HG03460 (cell line): Measurements from ENCODE around the gene ESPL1.

Source experiments
- ATAC-seq: cut with Tn5 transposase; IDR thresholded peaks from one replicate; pipeline ENCODE4 v1.9.1; 2021; ENCODE audit not compliant: unreplicated experiment

The ESPL1 gene

DNA sequence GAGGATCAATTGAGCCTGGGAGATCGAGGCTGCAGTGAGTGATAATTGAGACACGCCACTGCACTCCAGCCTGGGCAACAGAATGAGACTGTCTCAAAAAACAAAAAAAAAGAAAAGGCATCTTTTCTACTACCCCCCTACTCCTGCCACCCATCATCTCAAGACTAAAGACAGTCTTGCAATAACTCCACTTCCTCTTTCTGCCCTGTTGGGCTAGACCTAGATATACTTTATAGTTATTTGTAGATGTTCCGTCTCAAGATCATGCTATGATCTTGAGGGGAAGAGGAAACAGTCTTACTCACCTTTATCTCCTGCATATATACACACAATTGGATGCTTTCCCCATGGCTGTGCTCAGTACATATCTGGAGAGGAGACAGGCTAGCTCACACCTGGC lies 12.1 kb upstream of the ESPL1 start:
- ATAC-seq = no peak

GRCh38 chr12:53258541-53259539 lies 9.3 kb upstream of the ESPL1 start:
- no peak for ATAC-seq

DNA sequence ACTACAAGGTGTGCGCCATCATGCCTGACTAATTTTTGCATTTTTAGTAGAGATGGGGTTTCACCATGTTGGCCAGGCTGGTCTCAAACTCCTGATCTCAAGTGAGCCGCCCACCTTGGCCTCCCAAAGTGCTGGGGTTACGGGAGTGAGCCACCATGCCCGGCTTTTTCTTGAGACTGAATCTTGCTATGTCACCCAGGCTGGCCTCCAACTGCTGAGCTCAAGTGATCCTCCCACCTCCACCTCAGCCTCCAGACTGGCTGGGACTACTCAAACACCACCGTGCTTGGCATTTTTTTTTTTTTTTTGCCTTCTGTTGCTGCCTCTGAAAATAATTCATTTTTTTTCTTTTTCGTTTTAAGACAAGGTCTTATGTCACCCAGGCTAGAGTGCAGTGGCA lies 8.2 kb upstream of the ESPL1 start:
- ATAC-seq = no peak

DNA sequence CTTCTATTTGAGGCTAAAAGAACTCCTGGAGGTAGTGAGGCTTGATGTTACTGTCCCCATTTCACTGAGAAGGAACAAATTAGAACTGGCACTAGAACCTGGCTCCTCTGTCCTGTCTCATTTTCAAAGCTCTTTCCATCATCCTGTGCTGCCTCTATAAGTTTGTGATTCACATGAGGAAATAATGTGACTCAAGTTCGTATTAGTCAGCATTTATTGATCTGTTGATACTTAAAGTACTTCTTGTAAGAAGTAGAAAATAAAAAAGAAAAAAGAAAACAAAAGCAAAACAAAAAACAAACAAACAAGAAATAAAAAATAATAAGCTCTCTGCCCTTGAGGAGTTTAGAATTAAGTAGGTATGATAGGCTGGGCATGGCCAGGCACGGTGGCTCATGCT lies 2.3 kb upstream of the ESPL1 start:
- ATAC-seq = no peak

DNA sequence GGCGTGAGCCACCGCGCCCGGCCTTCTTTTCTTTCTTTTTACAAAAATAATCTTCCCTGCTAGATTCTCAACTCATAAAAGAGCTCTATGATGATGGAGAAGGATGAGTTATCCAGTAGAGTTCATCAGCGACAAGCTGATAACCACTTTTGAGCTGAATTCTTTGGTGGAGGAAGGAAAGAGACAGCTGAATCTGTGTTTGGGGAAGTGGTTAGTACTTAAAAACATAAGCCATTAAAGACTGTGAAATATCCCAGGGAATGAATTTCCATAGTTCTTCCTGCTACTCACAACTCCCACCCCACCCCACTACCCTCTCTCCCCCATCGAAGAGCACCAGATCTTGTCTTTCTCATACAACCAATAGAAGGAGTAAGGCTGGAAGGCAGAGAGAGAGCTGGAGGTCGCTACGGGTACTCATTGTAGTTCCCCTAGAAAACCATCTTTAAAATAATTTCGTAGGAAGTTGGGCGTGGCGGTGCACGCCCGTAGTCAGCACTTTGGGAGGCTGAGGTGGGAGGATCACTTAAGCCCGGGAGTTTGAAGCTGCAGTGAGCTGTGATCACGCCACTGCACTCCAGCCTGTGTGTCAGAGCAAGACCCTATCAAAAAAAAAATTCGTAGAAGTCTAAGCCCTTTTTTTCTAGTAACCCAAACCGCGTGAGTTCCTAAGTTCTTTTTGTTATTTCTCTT lies 647 bp upstream of the ESPL1 start:
- peak; percentile 11 for ATAC-seq

- ATAC-seq = peak; percentile 5
These were observed 797 bp downstream of the ESPL1 start for GRCh38 chr12:53268630-53269562.

GRCh38 chr12:53274445-53274844 lies 6.3 kb downstream of the ESPL1 start:
- no peak for ATAC-seq

GRCh38 chr12:53276511-53276910 lies 8.4 kb downstream of the ESPL1 start:
- ATAC-seq = no peak

DNA sequence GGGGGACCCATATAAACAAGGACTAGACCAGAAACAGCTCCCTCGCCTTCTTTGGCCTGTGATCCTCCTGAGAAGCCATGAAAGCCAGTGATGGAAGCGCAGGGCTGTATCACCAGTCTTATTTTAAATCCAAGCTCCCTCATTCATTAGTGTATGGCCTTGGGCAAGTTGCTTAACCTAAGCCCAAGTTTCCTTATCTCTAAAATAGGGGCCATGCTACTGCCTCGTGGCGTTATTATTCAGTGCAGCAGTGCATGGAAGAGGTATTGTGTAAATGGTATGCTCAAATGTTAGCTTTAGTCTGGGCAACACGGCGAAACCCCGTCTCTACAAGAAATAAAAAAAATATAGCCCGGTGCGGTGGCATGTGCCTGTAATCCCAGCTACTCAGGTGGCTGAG lies 9.9 kb downstream of the ESPL1 start:
- ATAC-seq = no peak

DNA sequence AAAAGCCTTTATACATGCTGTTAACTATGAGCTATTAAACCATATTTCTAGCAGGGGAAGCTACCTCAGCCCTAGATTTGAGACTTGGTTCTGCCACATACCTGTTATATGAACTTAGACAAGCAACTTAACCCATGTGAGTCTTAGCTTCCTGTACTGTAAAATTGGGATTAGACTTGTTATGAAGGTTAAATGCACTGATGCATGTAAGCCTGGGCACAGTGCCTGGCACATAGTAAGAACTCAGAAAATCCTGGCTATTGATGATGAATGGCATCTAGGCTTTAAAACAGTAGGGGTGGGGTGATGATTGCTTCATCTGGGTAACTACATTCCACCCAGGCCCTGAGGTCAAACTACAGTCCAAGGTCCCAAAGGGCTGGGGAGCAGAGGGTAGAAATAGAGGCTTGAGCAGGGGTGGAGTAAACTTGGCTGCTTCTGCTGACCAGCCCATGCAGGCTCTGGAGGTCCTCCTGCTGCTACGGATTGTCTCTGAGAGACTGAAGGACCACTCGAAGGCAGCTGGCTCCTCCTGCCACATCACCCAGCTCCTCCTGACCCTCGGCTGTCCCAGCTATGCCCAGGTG lies 11.3 kb downstream of the ESPL1 start:
- ATAC-seq = no peak

DNA sequence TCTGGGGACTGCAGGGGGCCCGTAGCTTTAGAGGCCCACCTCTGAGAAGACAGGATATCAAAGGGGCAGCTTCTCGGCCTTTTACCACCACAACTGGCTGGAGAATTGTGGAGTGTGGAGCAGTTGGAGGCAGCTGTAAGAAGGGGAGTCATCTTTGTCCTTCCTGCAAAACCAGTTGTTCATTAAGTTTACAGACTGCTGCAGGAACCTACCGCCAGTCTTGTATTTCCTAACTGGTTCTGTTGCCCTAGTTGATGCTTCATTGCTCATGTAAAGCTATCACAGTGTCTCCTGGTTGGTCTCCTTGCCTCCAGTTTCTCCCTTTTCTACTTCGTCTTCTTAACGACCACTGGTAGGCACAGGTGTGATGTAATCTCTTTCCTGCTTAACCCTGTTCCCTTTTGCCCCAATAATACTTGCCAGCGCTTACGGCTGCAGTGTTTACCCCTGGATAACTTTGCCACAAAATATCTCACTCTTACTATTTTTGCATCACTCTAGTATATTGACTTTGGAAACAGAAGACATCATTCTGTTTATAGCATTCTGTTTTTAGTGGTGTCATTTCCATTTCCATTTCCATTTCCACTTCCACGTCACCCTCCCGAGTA lies 11.9 kb downstream of the ESPL1 start:
- ATAC-seq = no peak

- no peak for ATAC-seq
These were observed 18.3 kb downstream of the ESPL1 start for GRCh38 chr12:53286448-53286847.

DNA sequence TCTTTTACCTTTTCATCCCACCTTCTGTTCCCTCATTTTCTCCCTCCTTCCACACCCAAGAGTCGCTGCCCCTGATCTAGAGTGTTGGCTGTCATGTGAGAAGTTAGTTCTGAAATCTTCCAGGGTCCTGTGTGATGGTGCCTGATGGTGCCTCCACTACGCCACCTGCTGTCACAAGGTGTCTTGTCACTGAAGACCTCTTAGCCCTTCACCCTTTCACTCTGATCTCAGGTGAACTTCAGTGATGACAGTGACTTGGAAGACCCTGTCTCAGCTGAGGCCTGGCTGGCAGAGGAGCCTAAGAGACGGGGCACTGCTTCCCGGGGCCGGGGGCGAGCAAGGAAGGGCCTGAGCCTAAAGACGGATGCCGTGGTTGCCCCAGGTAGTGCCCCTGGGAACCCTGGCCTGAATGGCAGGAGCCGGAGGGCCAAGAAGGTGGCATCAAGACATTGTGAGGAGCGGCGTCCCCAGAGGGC lies 19.7 kb downstream of the ESPL1 start:
- ATAC-seq = no peak

GRCh38 chr12:53288322-53288721 lies 20.2 kb downstream of the ESPL1 start:
- no peak for ATAC-seq

GRCh38 chr12:53289891-53290290 lies 21.8 kb downstream of the ESPL1 start:
- ATAC-seq = no peak

DNA sequence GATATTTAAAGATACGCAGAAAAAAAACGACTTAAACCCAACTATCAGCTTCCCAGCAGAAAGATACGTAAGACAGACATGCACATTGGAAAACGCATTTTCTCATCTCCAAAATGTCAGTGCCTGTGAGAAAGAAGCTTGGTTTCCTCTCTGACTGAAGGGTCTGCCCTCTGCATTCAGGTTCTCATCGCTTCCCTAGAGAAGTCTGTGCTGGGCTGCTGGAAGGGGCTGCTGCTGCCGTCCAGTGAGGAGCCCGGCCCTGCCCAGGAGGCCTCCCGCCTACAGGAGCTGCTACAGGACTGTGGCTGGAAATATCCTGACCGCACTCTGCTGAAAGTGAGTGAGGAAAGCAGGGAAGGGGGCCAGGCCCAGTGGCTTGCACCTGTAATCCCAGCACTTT lies 22.6 kb downstream of the ESPL1 start:
- ATAC-seq = no peak

DNA sequence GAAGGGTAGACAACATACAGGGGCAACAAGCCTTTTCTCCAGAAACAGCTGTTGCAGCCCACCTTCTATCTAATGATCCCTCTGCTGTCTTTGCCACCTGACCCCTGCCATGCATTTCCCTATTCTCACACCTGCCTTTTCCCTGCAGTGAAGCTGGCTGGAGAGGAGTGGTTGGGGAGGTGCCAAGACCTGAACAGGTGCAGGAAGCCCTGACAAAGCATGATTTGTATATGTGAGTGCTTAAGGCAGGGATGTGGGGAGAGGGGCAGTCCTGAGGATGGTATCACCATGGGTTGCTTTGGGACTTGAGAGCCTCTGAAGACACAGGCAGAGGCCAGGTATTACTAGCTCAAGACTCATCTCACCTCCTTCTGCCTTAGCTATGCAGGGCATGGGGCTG lies 24.3 kb downstream of the ESPL1 start:
- no peak for ATAC-seq

- peak; percentile 83 for ATAC-seq
These were observed 27.2 kb downstream of the ESPL1 start, which contains the start of gene PFDN5 for GRCh38 chr12:53295070-53295890. TSS of gene PFDN5 (plus strand) at chr12:53295542. CDS start at chr12:53295568, 26 bp downstream.

GRCh38 chr12:53295891-53296219 lies 27.8 kb downstream of the ESPL1 start:
- ATAC-seq = no peak
